GM19372 (cell line): ENCODE data around the gene CASS4.
"Not testable (repeated sequence)": the region's sequence is repeated elsewhere in the genome, so short reads cannot be mapped to it uniquely, and the experiment has no call there.

ENCODE experiments used
- ATAC-seq: cut with Tn5 transposase; IDR thresholded peaks from one replicate; pipeline ENCODE4 v1.9.1; 2021; ENCODE audit warnings: mild to moderate bottlenecking, low read depth, moderate library complexity; ENCODE audit not compliant: unreplicated experiment

Gene CASS4, protein sequence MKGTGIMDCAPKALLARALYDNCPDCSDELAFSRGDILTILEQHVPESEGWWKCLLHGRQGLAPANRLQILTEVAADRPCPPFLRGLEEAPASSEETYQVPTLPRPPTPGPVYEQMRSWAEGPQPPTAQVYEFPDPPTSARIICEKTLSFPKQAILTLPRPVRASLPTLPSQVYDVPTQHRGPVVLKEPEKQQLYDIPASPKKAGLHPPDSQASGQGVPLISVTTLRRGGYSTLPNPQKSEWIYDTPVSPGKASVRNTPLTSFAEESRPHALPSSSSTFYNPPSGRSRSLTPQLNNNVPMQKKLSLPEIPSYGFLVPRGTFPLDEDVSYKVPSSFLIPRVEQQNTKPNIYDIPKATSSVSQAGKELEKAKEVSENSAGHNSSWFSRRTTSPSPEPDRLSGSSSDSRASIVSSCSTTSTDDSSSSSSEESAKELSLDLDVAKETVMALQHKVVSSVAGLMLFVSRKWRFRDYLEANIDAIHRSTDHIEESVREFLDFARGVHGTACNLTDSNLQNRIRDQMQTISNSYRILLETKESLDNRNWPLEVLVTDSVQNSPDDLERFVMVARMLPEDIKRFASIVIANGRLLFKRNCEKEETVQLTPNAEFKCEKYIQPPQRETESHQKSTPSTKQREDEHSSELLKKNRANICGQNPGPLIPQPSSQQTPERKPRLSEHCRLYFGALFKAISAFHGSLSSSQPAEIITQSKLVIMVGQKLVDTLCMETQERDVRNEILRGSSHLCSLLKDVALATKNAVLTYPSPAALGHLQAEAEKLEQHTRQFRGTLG

DNA sequence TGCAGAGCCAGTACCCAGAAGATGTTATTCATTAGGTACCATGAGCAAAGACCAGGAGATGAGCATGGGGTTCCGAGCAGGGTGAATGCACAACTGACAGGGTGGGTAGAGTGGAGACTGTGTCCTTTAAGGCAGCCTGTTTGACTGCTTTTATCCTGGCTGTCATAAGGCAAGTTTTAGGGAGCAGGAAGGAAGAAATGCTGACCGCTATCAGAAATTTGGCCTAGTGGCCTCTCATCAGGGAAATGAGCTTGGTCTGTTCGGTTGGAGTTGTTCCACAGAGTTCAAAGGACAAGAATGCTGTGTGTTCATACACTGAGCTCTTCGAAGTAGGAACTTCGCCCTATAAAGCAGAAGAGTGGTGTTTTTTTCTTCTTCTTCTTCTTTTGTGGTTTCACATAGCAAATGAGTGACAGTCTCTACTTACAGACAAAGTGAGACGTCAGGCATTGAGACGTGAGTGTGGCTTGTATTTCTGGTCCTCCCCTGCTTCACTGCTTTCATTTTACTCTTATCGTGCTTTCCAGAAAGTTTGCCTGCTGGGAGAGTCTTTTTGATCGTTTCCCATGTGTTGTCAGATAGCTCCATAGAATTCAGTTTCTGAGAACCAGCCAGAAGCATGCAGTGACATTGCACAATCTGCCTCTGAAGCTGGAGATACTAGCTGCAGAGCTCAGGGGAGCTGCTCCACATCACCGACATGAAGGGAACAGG, at the start of gene CASS4:
CASS4 (plus strand) TSS at position 502 of the 714 bp plus-strand sequence; CDS start at position 701, 199 bp downstream.
- ATAC-seq: peak; percentile 82

DNA sequence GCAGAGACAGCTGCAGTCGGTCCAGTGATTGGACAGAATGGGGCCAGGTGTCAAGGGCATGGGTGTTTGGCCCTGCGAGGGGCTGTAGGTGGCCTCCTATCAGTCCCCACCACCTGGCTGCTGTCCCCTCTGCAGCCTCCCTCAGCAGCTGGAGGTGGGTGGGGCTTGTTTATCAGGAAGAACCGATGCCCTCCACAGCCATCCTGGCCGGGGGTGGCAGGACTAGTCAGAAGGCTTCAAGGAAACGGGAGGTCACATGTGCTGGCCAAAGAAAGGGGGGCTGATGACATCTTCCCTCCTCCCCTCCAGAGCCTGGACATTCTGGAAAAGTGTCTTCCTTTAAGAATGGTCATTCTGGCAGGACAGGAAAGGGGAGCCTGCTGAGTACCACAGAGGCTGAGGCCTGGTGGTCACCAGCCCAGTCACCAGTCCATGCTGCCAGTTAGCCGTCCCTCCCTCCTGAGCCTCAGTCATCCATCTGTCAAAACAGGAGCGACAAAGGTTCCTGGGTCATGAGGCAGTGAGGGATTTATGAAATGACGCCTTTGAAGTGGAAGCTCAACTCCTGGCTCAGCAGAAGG, 49.1 kb upstream of the CASS4 start:
- no peak for ATAC-seq

DNA sequence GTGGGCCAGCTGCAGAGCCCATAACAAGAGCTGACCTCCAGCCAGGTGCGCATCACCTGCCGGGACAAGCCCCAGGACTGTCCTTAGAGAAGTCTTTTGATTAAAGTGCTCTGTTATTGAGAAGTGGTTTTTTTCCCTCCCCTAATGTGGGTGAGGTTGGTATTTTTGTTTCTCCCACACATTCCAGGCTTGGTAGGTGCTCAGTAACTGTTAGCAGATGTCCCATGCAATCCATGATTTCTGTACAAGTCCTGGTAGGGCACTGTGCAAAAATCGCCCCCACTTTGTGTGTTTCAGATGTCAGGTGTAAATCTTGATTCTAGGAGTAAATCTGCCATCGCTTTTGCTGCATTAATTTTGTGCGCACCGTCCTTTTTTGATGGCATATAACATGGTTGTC, 48.6 kb upstream of the CASS4 start:
- no peak for ATAC-seq

DNA sequence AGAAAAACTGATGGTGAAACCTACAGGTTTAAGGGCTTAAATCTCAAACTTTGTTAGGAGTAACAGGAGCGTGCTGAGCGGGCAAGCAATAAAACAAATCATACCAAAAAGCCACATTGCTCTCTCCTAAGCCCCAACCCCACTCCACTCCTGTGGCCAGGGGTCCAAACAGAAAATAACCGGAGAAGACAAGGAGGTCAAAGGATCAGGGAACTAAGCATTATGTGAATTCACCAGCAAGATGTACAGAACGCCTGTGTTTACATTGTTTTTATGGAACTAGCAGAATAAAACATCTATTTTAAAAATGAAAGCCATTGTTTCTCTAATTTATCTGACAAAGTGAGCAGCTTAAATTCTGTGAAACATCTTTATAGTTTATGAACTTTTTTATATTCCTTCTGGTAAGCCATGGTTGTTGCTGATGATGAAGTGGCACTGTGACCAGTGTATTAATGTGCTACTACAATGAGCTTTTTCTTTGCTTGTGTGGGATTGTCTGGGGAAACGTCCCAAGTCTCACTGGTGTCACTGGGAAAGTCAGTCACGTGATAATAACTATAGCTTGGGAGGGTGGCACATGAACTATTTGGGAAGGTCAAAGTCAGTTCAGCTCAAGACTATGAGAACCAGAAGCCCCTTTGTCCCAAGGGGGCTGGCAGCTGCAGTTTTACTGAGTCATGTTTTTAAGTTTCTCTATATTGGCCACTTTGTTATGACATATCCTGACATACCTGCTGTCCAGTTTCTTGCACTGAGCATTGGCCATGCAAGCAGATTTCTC, 43.5 kb upstream of the CASS4 start:
- no peak for ATAC-seq

DNA sequence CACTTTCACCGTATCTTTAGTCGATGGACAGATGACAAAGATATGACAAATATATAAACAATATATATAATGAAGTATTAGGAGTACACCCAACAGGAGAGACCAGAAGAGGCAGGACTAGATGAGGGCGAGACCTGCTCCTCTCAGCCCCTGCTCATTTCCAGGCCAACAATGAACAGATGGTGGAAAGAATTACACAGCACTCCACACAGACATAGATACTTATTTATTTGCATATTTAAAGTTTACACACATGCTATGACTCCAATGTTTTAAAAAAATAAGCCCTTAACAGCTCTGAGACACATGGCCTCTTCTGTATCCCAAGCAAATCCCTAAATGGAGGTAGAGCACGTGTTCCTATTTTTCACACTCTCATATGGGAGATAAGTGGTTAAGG, 42.9 kb upstream of the CASS4 start:
- ATAC-seq: no peak

DNA sequence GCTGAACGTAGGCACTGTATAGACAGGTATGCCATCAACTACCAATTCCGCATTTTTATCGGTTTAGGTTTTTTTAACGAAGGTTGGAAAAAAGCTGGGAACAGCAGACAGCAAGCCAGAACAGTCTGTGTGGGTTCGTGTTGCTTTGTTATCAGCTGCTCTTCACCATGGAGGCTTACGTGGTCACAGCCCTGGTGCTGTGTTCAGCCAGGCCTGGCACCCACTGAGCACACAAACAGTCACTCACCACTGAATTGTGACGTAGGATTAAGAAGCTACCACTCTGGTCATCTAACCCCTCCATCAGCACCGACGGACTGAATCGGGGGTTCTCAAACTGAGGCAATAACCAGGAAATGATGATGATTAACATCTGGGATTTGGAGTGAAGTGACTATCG, 40.1 kb upstream of the CASS4 start:
- ATAC-seq: no peak

DNA sequence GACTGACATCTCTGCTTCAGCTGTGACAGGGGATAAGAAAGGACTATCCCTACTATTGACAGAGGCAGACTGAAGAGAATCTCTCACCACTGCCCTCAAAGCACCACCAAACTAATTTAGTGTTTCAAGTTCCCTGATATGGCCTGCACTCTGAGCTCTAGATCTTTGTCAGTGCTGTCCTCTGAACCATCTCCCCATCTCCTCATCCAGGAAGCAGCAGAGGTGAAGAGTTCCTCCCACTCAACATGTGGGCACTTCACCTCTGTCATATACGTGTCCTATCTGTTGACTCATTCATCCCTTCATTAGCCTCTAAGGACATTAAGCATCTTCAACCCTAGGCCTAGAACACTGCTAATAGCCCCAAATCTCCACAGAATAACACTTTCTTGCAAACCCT, 39.2 kb upstream of the CASS4 start:
- ATAC-seq: no peak

DNA sequence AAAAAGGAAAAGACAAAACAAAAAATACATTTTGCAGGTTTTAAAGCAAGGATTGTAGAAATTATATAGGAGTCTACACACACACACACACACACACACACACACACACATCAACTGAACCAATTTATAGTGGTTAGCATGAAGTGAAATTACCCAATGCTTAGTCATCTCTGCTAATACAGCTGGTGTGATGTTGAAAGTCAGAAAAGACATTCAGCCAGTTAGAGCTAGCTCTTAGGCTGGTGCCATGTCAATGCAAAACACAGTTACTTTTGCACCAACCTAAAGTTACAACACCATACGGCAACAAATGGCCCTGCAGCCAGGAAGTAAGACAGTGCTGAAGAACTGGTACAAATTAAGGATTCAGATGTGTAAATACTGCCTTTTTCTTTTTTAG, 38.1 kb upstream of the CASS4 start:
- ATAC-seq: no peak

DNA sequence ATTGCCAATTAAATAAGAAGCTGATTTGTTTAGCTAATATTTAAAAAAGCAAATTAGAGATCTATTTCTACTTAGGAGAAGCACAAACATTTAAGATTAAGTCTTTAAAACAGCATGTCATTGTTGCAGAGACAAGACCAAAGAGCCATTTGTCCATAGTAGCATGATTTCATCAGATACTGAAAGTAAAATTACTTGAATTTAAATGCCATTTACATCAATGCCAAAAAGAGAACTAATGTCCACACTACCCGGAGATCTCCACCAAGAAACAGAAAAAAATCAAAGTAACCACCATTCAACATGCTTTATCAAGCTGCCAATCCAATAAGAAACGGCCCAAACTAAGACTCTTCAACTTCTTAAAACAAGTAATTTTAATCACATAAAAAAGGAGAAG, 35.7 kb upstream of the CASS4 start:
- no peak for ATAC-seq

DNA sequence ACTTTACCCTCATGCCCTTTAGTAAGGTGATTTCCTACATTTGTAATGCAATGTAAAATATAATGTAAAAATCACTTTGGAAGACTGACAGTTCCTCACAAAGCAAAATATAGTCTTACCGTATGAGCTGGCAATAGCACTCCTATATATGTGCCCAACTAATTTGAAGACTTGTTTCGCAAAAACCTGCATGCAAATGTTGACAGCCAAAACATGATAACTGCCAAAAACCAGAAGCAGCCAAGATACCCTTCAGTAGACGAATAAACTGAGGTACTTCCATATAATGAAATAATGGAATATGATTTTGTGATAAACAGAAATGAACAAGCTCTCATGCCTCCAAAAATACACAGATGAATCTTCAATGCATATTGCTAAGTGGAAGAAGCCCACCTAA, 33.7 kb upstream of the CASS4 start:
- no peak for ATAC-seq

DNA sequence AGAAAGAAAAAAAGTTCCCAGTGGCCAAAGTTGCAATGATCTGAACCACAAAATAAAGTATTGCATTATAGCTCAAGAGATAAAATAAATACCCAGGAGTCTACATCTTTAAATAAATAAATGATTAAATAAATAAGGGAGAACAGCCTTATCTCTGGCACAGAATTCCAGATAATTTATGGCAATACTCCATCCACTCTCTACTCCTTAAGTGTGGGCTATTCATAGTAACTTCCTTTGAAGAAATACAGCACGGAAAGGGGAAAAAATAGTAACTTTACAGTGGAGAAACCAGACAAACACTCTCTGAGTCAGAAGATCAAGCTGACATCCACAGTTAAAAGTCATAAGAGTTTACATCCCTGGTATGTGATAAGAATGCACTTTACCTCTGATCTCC, 31.7 kb upstream of the CASS4 start:
- no peak for ATAC-seq

DNA sequence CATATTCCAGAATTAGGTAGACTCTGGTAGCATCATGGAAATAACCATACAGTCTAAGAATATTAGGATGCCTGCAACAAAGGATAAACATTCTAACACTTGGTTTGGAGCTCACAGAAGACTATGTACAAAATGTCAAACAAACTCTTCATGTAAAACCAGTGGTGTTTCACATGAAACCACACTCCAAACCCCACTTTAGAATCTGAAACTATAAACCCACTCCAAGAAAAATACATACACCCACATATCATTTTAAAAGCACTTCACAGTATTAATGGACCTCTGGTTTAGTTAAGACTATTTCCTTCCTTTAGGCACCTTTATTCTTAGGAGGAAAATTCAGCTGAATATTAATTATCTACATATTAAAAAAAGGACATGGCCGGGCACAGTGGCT, 30.6 kb upstream of the CASS4 start:
- ATAC-seq: peak; percentile 83

DNA sequence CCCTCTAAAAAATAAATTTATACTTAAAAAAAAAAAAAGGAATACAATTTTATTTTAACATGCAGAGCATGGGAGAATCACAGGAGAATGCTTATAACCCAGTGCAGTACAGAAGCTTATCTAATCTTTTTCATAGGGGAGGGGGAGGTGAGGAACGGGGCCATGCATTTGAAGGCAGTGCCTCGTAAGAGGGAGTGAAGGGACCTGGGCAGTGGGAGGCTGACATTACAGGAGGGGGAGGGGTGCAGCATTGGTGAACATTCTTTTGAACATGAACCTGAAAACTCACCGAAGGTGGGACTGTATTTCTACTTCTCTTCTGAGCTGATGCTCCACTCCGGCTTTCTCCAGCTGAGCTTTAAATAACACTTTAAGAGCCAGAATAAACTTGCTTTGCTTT, 29.4 kb upstream of the CASS4 start:
- no peak for ATAC-seq

DNA sequence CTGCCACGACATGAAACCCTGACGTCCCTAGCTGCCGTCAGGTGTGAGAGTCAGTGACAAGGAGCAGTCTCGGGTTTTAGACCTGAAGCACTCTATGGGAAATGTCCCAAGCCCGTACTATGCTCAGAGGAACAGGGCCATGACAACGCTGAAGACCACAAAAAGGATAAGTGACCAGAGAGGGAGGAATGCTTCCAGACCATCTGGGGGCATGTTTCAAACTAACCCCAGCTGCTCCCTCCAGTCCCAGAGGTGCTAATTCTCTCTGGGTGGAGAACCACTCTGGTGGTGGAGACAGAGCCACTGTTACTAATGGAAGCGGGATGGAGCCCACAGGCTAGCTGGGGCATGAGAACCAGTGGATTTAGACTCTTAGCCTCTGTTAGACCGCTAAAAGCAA, 28.7 kb upstream of the CASS4 start:
- no peak for ATAC-seq

DNA sequence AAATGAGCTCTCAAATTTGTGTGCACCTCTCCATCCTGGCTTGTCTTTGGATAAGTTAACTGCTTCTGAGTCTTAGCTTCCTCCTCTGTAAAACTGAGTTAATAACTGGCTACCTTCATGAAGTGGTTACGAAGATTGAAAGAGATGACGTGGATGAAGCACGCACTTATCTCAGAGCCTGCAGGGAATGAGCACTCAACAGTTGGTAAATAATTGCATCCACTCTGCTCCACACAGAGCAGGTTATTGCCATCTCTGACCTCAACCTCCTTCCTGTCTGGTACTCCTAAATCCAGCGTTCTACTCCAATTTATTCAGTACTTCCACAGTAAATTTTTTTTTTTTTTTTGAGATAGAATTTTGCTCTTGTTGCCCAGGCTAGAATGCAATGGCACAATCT, 26.9 kb upstream of the CASS4 start:
- no peak for ATAC-seq

DNA sequence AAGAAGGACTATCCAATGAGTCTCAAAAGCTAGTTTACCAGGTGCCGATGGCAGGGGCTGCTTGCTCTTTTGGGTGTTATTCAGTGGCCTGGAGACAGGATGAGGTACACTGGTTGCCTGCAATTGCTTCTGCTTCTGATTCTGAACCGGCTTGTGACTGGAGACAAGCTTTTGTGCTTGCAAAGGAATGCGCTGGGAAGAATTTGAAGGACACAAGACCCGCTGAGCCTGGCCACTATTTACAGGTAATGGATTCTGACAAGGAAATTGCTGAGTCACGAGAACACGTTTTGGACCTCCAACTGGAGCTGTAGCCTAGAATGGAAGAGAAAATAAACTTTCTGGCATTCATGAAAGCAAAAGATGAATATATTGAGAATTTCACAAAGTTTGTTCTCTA, 25.8 kb upstream of the CASS4 start:
- ATAC-seq: no peak

DNA sequence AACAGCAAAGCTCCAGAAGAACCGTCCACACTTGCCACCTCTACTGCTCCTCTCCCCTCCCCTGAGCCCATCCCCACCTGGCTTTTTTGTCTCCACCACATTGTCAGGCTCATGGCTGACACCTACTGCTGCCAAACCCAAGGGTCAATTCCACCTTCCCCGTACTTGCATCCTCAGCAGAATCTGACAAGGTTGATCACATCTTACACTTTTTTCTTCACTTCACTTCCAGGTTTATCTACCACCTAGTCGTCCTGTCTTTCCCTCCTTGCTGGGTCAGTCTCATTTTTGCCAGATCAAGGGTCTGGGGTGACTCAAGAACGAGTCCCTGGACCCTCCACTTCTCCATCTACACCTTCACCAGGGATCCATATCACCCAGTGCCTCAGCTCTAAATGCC, 23.2 kb upstream of the CASS4 start:
- ATAC-seq: no peak

DNA sequence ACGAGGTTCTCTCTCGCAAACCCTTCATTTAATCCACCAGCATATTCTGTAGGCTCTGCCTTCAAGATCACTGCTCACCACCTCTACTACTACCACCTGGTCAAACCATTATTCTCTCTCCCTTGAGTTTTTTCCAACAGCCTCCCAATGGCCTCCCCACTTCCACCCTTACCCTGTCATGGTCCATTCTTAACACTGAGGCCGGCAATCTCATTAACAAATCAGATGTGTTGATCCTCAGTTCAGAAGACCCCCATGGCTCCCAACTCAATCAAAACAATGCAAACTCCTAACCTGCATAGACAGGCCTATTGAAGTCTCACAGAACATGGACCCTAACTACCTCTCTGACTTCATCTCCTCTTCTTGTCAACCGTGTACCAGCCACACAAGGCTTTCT, 22.3 kb upstream of the CASS4 start:
- ATAC-seq: no peak

DNA sequence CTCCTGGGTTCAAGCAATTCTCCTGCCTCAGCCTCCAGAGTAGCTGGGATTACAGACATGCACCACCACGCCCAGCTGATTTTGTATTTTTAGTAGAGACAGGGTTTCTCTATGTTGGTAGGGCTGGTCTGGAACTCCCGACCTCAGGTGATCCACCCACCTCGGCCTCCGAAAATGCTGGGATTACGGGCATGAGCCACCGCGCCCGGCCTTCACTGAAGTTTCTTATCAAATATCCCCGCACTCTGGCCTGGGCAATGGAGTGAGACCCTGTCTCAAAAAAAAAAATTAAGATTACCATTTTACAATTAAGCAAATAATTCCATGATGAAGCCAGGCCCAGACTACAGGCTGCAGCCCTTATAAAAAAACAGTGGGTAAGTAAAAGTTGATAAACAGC, 21.7 kb upstream of the CASS4 start:
- ATAC-seq: not testable (repeated sequence)

DNA sequence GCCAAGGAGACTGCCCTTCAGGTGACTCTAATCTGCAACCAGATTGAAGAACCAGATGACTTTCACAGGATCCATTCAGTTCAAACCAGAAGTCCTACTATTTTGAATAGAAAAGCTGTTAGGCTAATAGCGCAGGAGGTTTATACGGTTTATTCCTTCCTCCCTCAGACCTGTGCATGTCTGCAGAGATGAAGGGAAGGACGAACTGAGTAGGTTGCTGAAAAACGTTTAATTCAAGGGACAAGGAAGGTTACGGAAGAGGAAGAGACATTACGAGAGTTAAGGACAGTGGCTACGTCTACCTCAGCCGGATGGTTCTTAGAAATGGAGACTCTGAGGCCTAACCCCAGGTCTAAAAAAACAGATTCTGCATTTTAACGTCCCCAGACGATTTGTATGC, 21.0 kb upstream of the CASS4 start:
- ATAC-seq: no peak
